ENCODE measurements around the gene HMCN2.

DNA sequence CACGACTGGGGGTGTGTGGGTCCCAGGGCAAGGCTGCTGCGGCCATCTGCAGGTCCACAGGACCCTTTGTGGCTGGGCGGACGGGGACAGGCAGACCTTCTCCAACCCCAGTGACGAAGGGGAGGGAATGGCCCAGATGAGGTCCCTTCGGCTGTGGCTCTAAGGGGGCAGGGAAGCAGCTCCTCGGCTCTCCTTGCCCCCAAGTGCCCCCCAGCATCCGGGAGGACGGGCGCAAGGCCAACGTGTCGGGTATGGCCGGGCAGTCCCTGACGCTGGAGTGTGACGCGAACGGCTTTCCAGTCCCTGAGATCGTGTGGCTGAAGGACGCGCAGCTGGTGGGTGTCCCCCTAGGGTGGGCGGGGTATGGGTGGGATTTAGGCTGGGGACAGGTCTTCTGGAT lies 82.8 kb downstream of the HMCN2 start:
- TF ChIP-seq, protein P1, sequence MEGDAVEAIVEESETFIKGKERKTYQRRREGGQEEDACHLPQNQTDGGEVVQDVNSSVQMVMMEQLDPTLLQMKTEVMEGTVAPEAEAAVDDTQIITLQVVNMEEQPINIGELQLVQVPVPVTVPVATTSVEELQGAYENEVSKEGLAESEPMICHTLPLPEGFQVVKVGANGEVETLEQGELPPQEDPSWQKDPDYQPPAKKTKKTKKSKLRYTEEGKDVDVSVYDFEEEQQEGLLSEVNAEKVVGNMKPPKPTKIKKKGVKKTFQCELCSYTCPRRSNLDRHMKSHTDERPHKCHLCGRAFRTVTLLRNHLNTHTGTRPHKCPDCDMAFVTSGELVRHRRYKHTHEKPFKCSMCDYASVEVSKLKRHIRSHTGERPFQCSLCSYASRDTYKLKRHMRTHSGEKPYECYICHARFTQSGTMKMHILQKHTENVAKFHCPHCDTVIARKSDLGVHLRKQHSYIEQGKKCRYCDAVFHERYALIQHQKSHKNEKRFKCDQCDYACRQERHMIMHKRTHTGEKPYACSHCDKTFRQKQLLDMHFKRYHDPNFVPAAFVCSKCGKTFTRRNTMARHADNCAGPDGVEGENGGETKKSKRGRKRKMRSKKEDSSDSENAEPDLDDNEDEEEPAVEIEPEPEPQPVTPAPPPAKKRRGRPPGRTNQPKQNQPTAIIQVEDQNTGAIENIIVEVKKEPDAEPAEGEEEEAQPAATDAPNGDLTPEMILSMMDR (IDR thresholded peaks at IDR 0.05; ENCODE audit: poor library complexity), result no peak
- no peak for TF ChIP-seq EZH2 (IDR thresholded peaks at IDR 0.05; ENCODE audit: borderline replicate concordance)
- no peak for TF ChIP-seq EZH2phosphoT487 (IDR thresholded peaks at IDR 0.05; ENCODE audit: low read depth, severe bottlenecking, unreplicated experiment)

All from hepatocyte (in vitro differentiated cells).